Loucy (cell line): ENCODE measurements around the gene WDR45B.

Experiments
- H2AFZ ChIP-seq: fragments of 200-600 bp; sonication (generic); 2 replicates; pipeline ENCODE4 v1.6.0; 2016; ENCODE audit warnings: antibody characterized with exemption, mild to moderate bottlenecking, low read length, moderate library complexity
- H3F3A ChIP-seq: fragments of 200-600 bp; 2 replicates; pipeline ENCODE4 v1.6.0; 2016; ENCODE audit warnings: antibody characterized with exemption, low read depth, mild to moderate bottlenecking
- H3K27me3 ChIP-seq: fragments of 200-600 bp; sonication (generic); 2 replicates; pipeline ENCODE4 v1.6.1; 2014; ENCODE audit warnings: low read length, mild to moderate bottlenecking; ENCODE audit not compliant: insufficient read depth, poor library complexity, severe bottlenecking
- H3K36me3 ChIP-seq: fragments of 200-600 bp; sonication (generic); 2 replicates; pipeline ENCODE4 v1.6.1; 2016; ENCODE audit warnings: low read length; ENCODE audit not compliant: insufficient read depth
- H3K4me1 ChIP-seq: fragments of 200-600 bp; sonication (generic); 2 replicates; pipeline ENCODE4 v1.5.1; 2014; ENCODE audit warnings: low read length, mild to moderate bottlenecking; ENCODE audit not compliant: insufficient read depth, poor library complexity, severe bottlenecking
- H3K4me2 ChIP-seq: fragments of 200-600 bp; sonication (generic); 2 replicates; pipeline ENCODE4 v1.6.0; 2014; ENCODE audit warnings: antibody characterized with exemption, low read length, low read depth, mild to moderate bottlenecking; ENCODE audit not compliant: poor library complexity, severe bottlenecking
- H3K4me3 ChIP-seq: fragments of 200-600 bp; sonication (generic); 2 replicates; pipeline ENCODE4 v1.5.1; 2014; ENCODE audit warnings: low read length, mild to moderate bottlenecking, mixed read lengths; ENCODE audit not compliant: poor library complexity, severe bottlenecking
- H3K79me2 ChIP-seq: fragments of 200-600 bp; sonication (generic); 2 replicates; pipeline ENCODE4 v1.6.1; 2014; ENCODE audit warnings: low read length; ENCODE audit not compliant: insufficient read depth
- H3K9ac ChIP-seq: fragments of 200-600 bp; sonication (generic); 2 replicates; pipeline ENCODE4 v1.6.0; 2014; ENCODE audit warnings: mild to moderate bottlenecking, low read depth, low read length, moderate library complexity; ENCODE audit not compliant: poor library complexity, severe bottlenecking
- H3K9me2 ChIP-seq: fragments of 200-600 bp; sonication (generic); replicated peaks from 2 replicates; pipeline ENCODE4 v1.6.1; 2016; ENCODE audit warnings: low read depth, low read length, mixed read lengths
- H3K9me3 ChIP-seq: fragments of 200-600 bp; sonication (generic); 2 replicates; pipeline ENCODE4 v1.6.1; 2014; ENCODE audit warnings: mild to moderate bottlenecking, antibody characterized with exemption, low read length, low read depth; ENCODE audit not compliant: insufficient read depth
- H4K20me1 ChIP-seq: fragments of 200-600 bp; sonication (generic); 2 replicates; pipeline ENCODE4 v1.6.0; 2014; ENCODE audit warnings: antibody characterized with exemption, low read length, mild to moderate bottlenecking; ENCODE audit not compliant: insufficient read depth, poor library complexity, severe bottlenecking
- EZH2phosphoT487 ChIP-seq: fragments of 200-600 bp; IDR thresholded peaks from 2 replicates; pipeline ENCODE4 v1.6.1; 2018; ENCODE audit warnings: antibody characterized with exemption, mild to moderate bottlenecking, moderate library complexity, borderline replicate concordance
- TF ChIP-seq, protein P1 (sequence below): fragments of 200-600 bp; sonication (generic); conservative IDR thresholded peaks from 2 replicates; pipeline ENCODE4 v1.5.1; 2014; ENCODE audit warnings: mild to moderate bottlenecking, antibody characterized with exemption, low read length

Gene WDR45B

DNA sequence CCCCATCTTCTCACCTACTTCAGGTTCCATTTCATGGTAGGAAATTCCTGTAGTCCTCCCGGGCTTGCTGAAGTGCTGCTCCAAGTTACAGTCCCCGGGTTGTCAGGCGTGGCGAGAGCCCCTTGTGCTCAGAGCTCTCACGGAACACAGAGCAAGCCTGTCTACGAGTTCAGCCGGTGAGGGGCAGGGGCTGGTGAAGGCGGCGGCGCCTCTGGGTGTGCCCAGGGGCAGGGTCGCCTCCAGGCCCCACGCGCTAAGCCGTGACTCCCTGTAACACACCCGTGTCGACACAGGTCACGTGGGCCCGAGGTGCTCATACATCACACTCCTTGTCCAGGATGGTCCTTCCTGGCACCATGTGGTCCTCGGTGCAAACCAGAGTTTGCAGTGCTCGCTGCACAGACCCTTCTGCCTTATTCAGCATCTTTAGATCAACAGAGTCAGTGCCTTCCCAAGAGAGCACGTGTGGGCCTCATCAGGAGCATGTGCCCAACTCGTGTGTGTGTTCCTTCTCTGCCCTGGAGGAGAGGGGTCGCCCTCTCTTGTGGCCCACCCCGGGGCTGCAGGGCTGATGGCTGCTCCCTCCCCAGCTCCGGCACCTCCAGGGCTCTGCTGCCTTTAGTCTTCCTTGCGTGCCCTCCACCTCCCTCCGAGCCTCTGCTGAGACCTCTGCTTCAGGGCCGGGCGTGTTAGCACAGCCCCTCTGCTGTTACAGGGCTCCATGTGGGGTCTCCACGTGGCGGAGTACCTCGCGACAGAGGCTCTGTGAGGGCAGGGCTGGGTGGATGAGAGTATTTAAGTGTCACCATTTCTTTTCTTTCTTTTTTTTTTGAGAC is 51.2 kb downstream of the WDR45B start:
- H3K9ac ChIP-seq: no peak overlapping the region
- TF ChIP-seq, protein P1, sequence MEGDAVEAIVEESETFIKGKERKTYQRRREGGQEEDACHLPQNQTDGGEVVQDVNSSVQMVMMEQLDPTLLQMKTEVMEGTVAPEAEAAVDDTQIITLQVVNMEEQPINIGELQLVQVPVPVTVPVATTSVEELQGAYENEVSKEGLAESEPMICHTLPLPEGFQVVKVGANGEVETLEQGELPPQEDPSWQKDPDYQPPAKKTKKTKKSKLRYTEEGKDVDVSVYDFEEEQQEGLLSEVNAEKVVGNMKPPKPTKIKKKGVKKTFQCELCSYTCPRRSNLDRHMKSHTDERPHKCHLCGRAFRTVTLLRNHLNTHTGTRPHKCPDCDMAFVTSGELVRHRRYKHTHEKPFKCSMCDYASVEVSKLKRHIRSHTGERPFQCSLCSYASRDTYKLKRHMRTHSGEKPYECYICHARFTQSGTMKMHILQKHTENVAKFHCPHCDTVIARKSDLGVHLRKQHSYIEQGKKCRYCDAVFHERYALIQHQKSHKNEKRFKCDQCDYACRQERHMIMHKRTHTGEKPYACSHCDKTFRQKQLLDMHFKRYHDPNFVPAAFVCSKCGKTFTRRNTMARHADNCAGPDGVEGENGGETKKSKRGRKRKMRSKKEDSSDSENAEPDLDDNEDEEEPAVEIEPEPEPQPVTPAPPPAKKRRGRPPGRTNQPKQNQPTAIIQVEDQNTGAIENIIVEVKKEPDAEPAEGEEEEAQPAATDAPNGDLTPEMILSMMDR: no peak
- TF ChIP-seq EZH2phosphoT487: no peak
- H3K4me1 ChIP-seq: peaks cover 23% of the 10 kb centered on the region

DNA sequence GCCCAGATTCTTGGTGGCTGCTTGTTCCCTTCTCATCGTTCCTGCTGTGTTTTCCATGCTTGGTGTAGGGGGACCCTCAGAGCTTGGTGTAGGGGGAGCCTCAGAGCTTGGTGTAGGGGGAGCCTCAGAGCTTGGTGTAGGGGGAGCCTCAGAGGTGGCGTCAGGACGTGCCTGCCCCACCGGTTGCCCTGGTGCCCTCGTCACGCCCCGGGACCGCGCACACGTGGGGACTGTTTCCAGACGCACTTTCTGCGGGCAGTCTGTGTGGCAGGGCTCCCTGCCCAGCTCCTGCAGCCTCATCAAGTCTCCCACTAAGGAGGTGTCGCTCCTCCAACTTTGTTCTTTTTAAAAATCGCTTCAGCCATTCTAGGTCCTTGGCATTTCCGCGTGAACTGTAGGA is 51.9 kb downstream of the WDR45B start:
- peaks cover 30% of the 10 kb centered on the region for H3K4me1 ChIP-seq
- H3K9me2 ChIP-seq: no peaks in the 10 kb centered on the region
- no peaks in the 10 kb centered on the region for H3K9me3 ChIP-seq
- TF ChIP-seq, protein P1: no peak
- no peak for TF ChIP-seq EZH2phosphoT487
- peaks cover 39% of the 10 kb centered on the region for H3K36me3 ChIP-seq
- no peak overlapping the region for H3K9ac ChIP-seq
- H3K79me2 ChIP-seq: peaks cover 25% of the 10 kb centered on the region
- no peak overlapping the region for H3K4me2 ChIP-seq
- no peaks in the 10 kb centered on the region for H3K27me3 ChIP-seq
- H4K20me1 ChIP-seq: no peaks in the 10 kb centered on the region
- no peak overlapping the region for H3K4me3 ChIP-seq
- H3F3A ChIP-seq: peaks cover 18% of the 10 kb centered on the region
- no peak overlapping the region for H2AFZ ChIP-seq

More for the DNA sequence above, 51.2 kb downstream of the WDR45B start:
- Histone ChIP-seq H3K27me3 (no peaks in the 10 kb centered on the region), H3K36me3 (peaks cover 47% of the 10 kb centered on the region), H4K20me1 (no peaks in the 10 kb centered on the region), H3F3A (peaks cover 14% of the 10 kb centered on the region), H3K9me3 (no peaks in the 10 kb centered on the region), H3K4me2 (no peak overlapping the region), H3K79me2 (peaks cover 25% of the 10 kb centered on the region), H2AFZ (no peak overlapping the region), H3K9me2 (no peaks in the 10 kb centered on the region), H3K4me3 (no peak overlapping the region)

DNA sequence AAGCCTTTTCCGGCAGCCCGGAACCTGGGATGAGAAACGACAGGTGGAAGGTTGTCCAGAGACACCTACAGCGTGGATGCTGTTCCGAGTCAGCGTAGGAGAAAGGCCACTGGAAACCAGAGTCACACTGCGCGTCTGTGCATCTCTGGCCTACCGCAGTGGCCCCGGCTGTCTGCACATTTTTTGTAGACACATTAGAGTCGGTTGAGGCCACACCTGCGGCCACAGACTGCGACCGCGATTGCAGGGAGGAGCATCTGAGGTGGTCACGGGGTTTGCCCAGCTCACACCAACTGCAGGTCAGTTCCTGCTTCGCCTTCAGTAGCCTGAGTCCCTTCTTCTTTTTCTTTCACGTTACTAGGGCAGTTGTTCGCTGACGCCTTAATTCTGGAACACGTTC is 52.4 kb downstream of the WDR45B start:
- H3K9me2 ChIP-seq: no peaks in the 10 kb centered on the region
- H3F3A ChIP-seq: peaks cover 18% of the 10 kb centered on the region
- H3K4me2 ChIP-seq: no peak overlapping the region
- H3K4me3 ChIP-seq: no peak overlapping the region
- H3K79me2 ChIP-seq: peaks cover 25% of the 10 kb centered on the region
- no peaks in the 10 kb centered on the region for H4K20me1 ChIP-seq
- H3K4me1 ChIP-seq: peaks cover 34% of the 10 kb centered on the region
- H3K9ac ChIP-seq: no peak overlapping the region
- H3K36me3 ChIP-seq: peaks cover 35% of the 10 kb centered on the region
- no peak overlapping the region for H2AFZ ChIP-seq
- no peaks in the 10 kb centered on the region for H3K27me3 ChIP-seq
- no peaks in the 10 kb centered on the region for H3K9me3 ChIP-seq
- no peak for TF ChIP-seq EZH2phosphoT487
- TF ChIP-seq, protein P1: no peak
